A172 (cell line): ENCODE results near the gene ETFB. TPM values are rescaled to one million over a fixed set of nuclear protein-coding genes. Genes with fewer than 3 reads are reported as not detected.

Source experiments
- DNase-seq: peaks from one replicate; pipeline ENCODE4 v3.0.0-alpha.2; 2015; ENCODE audit warnings: low spot score
- total RNA-seq: library from RNA; depleted of rRNA; stranded (reverse); fragments of >200 nt; shearing (Covaris generic); gene quantifications from 2 replicates; pipeline ENCODE4 v1.2.3, GENCODE V29; 2014; rRNA removed

Gene ETFB
- total RNA-seq, 1 experiment from 2014 or later, result 48.5 TPM

GRCh38 chr19:51295382-51296126 lies 70.6 kb downstream of the ETFB start:
- no peak for DNase-seq

Other genes with a start within 250 kb of the ETFB start
- 0.43 TPM in 1 of 2 replicates, not detected in the other for gene SIGLEC9, start 241.5 kb downstream of the ETFB start, total RNA-seq
- not detected in 2 replicates for gene SIGLEC7, start 224.1 kb downstream of the ETFB start, total RNA-seq
- gene CD33, start 141.3 kb downstream of the ETFB start, total RNA-seq, result 1.2 and 3.1 TPM in 2 replicates
- not detected in 2 replicates for gene SIGLECL1, start 115.3 kb downstream of the ETFB start, total RNA-seq
- gene IGLON5, start 54.7 kb downstream of the ETFB start, total RNA-seq, result not detected in 2 replicates
- 0.31 and 0.79 TPM in 2 replicates for gene VSIG10L, start 24.2 kb downstream of the ETFB start, total RNA-seq
- not detected in 2 replicates for gene CLDND2, start 2.6 kb upstream of the ETFB start, total RNA-seq
- gene NKG7, start 6.3 kb upstream of the ETFB start, total RNA-seq, result not detected in 2 replicates
- gene LIM2, start 21.6 kb upstream of the ETFB start, total RNA-seq, result not detected in 2 replicates
- not detected in 2 replicates for gene C19orf84, start 24.2 kb upstream of the ETFB start, total RNA-seq
- gene SIGLEC10, start 51.3 kb upstream of the ETFB start, total RNA-seq, result not detected in 2 replicates
- gene SIGLEC8, start 92.1 kb upstream of the ETFB start, total RNA-seq, result not detected in 2 replicates
- gene CEACAM18, start 112.2 kb upstream of the ETFB start, total RNA-seq, result not detected in 2 replicates
- not detected in 2 replicates for gene SIGLEC12, start 135.4 kb upstream of the ETFB start, total RNA-seq
- not detected in 2 replicates for gene SIGLEC6, start 165.3 kb upstream of the ETFB start, total RNA-seq
- 0.72 and 0.96 TPM in 2 replicates for gene ZNF175, start 204.9 kb upstream of the ETFB start, total RNA-seq